HG02981 (cell line): ENCODE data around the gene LSP1.

Experiments used
- ATAC-seq: cut with Tn5 transposase; IDR thresholded peaks from one replicate; pipeline ENCODE4 v1.9.1; 2021; ENCODE audit warnings: mild to moderate bottlenecking, moderate library complexity; ENCODE audit not compliant: unreplicated experiment

Gene LSP1

DNA sequence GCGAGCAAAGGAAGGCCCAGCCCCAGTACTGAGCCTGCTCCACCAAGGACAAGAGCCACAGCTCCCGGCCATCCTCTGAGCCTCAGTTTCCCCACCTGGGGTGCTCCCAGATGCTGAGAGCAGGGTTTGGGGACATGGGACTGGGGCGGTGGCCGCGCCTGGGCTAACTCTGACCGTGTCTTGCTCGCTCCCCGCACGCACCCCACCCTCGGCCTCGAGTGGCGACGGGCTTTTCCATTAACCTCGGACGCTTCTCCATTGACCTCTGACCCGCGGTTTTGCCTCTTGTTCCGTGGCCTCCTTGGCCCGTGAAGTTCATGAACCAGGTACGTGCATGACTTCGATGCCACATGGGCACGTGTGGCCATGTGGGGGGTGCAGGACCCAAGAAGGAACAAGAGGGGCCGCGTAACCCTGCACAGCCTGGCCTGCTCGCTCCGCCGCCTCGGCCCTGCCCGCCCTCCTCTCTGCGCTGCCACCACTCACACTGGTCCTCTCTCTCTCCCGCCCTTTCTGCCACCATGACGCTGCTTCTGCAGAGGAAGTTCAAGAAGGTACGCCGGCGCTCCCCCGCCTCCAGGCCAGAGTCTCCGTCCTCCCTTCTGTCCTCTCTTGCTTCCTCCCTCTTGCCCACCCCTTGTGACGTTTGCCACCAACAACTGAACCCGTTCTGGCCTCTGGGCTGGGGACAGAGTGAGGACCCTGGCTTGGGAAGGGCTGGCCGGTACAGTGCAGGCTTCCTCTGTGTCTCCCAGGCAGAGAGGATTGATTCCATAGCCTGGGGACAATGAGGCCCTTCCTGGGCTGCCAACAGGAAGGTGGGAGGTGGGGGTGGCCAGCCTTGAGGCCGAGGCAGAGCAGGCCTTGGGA is 73.5 kb downstream of the LSP1 start:
- ATAC-seq, result no peak

DNA sequence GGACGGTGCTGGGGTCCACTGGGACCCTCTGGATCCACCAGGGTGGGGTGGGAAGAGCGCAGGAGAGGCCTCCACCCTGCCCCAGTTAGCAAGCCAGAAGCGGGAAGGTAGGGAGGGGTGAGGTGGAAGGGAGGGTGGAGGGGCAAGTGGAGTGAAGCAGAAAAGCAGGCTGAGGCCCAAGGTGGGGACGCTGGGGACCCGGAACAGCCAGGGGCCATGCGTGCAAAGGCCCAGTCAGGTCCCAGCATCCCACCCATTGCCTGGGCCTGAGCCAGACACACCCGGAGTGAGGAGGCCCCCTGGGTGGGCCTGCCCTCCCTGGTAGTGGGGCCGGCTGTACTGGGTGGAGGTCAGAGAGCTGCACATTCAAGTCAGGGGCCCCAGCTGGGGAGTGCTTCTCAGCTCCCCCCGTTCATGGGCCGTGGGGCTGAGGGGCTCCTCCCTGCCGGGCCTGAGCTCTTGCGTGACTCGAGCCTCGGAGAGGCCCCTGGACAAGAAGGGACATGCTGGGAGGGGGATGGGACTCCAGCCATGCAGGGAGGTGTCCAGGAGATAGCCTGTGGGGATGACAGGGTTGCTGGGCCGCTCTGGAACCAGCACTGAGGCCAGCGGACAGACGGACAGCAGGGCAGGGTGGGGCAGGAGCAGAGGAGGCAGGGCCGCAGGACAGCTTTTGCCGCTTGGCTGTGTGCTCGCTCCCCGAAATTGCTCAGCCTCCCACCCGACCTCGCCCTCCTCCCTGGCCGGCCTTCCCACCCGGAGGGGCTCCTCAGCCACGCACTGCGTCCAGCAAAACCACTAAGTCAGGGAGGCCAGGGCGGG is 74.4 kb downstream of the LSP1 start:
- ATAC-seq, result no peak

DNA sequence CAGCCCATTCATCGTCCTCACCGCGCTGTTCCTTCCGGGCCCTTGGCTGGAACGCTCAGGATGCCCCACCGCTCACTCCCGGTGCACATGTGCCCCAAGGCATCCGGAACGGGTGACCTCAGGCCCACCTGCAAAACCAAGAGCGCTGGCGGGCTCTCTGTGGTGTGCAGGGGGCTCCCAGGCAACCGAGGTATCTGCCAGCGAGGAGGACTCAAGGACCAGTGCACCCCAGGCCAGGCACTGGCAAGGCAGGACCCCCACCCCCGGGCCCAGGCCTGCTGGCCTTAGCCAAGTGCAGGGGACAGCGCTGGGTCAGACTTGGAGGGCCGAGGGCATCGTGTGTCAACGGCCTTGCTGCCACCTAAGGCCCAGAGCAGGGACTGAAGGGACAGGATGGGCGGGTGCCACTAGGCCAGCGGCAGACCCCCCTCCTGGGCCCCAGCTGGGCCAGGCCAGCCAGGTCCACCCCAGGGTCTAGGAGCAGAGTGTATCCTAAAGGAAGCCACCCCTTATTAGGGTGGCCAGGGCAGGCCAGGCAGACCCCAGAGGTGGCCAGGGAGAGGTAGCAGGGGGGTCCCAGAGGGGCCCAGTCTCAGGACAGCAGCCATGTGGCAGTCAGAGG is 75.1 kb downstream of the LSP1 start:
- no peak for ATAC-seq

DNA sequence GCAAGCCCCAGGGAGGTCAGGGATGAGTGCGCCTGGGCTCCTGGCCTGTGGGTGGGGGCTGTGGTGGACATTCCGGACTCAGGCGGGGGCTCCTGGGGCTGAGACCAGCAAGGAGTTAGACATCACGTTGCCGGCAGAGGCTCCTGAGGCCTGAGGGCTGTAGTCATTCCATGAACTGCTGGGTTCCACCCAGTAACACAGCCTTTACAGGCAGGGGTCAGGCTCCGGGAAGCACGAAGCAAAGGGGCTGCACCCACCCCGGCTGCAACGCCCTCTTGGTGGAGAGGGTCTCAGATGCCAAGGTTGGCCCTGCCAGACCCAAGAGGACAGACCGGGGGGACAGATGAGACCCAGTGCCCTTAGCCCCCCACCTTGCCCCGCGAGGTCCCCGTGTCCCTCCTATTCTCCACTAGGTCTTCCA is 75.6 kb downstream of the LSP1 start:
- ATAC-seq, result no peak

DNA sequence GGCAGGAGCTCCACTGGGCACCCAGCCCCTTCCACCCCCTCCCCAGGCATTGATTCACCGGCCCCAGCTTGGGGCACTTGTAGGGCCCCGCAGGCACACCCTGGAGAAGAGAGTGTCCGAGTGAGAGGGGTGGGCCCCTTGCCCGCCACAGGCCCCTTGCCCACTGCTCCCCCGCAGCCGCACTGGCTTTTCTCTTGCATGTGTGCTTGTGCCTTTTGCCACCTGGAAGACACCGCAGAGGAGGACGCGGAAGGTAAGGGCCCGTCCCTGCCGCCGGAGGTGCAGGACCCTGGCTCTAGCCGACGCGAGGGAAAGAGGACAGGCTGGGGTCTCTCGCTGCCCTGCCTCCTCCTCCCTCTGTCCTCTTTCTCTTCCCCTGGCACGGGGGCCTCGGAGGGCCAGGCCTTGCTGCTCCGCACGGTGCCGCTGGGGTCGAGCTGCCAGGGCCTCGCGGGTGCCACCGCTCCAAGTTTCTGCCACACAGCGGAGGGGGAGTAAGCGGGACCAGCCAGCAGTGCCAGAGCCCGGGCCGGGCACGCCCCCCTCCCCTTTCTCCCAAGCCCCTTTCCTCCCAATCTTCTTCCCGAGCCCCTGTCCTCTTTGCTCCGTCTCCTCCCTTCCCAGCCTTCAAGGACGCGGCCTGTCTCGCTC is 76.1 kb downstream of the LSP1 start:
- no peak for ATAC-seq

DNA sequence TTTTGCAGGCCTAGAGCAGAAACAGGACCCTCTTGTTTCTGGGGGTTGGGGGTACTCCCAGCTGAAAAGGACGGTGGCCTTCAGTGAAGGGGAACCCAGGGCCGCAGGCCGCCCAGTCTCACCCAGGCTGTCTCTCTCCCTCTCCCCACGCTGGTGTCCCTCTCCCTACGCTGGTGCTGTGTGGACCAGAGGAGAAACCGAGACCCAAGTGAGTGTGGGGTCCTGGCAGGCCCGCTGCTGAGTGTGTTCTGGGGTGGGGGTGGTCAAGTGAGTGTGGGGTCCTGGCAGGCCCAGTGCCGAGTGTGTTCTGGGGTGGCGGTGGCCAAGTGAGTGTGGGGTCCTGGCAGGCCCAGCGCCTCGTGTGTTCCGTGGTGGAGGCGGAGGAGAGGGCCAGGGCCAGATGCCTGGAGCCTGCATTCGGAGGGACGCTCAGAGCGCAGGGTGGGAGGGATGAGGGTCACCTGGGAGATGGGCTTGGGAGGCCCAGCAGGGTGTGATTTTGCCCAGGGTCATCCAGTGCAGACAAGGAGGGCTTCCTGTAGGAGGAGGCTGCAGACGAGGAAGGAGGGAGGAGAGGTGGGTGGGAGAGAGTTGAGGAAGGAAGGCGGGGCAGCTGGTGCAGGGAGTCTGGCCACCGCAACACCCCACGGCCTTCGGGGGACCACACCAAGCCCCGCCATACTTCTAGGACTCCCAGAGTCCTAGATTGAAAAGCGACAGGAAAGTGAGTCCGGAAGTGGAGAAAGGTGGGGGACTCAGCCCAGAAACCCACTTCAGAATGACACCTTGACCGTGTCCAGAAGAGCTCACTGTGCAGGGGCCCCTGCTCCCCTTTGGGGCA is 77.0 kb downstream of the LSP1 start:
- ATAC-seq, result no peak

DNA sequence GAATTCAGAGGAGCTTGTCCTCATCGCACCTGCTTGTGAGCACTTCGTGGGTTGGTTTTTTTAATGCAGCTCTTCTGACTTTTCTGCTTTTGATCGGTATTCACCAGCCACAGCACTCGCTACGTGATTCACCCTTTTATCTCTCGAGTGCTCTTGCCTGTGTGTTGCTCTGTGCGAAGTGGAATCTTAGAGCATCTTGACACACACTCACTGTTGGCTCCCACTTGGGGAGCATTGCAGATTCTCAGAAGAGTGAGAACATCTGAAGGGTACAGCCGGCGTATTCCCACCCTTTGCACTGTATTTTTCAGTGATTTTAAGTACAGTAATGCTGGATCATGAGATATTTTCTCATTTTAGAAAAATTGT is 77.6 kb downstream of the LSP1 start:
- ATAC-seq, result no peak

DNA sequence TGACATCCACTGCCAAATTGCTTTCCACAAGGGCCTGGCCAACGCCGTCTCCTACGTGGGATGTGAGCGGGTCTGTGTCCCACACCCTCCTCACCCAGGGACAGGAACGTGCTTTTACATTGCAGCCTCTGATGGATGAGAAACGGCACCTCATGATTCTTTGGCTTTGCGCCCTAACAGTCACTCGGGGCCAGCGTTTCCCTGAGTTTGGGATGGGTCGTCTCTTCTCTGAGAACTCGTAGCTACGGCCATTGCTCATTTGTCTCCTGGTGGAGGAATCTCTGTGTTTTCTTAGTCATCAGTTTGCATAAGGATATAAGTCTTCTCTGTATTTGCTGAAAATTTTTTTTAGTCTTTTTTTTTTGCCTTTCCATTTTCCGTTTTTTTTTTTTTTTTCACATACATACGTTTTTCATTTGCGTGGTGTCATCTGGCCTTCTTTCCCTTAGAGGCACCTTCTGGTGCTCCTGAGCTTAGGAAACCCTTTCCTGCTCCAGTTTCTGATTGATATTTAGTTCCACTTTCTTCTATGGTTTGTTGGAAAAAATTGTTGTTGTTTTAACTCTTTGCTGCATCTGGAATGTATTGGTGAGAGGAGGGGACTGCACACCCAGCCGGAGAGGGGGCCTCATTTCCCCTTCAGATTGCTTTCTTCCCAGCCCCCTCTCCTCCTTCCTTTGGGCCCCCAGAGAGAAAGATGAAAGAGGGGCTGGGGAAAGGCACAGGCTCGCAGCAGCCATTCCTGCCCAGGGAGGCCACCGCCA is 78.6 kb downstream of the LSP1 start:
- ATAC-seq, result no peak

DNA sequence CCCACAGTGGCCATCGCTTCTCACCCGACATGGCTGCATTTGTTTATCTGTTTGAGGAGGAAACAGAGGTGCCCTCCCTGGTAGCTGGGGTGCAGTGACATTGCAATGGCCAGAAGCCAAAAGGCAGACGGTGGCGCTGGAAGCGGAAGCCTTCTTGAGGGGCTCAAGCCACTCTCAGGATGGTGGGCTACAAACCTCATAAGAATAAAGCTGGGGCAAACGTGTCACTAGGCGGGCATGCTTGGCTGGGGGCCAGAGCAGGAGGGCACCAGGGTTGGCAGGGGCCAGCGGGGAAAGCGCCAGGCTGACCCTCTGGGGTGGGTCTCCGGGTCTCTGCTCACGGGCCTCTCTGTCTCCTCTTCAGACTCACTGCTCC is 79.2 kb downstream of the LSP1 start:
- no peak for ATAC-seq

DNA sequence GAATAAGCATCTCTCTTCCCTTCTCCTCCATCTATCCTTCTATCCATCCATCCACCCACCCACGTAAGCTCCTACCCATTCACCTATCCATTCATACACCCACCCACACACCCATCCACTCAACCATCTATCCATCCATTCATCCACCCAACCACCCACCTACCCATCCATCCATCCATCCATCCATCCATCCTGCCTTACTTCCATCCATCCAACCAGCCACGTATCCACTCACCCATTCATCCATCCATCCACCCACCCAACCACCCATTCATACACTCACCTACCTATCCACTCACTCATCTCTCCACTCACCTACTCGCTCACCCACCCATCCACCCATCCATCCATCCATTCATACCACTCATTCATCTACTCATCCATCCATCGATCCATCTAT is 79.8 kb downstream of the LSP1 start:
- ATAC-seq, result no peak

DNA sequence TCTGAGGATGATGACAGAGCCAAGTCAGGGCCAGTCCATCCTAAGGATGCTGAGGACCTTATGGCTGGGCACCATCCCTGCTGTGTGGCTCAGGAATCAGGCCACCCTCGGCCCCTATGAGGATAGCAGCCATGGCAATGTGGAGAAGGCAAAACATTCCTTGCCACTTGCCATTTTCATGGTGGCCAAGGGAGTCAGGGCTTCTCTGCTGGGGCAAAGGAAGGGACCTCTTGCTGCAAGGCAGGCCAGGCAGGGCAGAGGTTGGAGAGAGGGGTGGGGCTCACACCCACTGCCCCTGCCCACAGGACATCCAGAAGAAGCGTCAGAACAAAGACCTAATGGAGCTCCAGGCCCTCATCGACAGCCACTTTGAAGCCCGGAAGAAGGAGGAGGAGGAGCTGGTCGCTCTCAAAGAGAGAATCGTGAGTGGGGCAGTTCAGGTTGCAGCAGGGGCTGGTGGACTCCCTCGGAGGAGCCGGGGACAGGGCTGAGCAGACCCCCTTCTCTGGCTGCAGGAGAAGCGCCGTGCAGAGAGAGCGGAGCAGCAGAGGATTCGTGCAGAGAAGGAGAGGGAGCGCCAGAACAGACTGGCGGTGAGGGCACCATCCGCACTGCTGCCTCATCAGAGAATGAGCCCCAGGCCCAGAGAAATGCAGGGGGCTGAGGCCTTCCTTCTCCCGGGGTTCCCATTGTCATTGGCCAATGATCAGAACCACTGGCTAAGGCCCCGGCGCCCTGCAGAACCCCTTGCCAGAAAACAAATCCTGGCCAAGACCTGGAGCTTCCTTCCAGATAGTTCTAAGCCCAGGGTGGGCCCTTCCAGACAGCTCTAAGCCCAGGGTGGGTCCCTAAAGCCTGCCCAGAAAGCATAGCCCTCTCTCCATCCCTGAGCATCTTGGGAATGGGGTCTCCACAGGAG is 80.8 kb downstream of the LSP1 start:
- no peak for ATAC-seq

DNA sequence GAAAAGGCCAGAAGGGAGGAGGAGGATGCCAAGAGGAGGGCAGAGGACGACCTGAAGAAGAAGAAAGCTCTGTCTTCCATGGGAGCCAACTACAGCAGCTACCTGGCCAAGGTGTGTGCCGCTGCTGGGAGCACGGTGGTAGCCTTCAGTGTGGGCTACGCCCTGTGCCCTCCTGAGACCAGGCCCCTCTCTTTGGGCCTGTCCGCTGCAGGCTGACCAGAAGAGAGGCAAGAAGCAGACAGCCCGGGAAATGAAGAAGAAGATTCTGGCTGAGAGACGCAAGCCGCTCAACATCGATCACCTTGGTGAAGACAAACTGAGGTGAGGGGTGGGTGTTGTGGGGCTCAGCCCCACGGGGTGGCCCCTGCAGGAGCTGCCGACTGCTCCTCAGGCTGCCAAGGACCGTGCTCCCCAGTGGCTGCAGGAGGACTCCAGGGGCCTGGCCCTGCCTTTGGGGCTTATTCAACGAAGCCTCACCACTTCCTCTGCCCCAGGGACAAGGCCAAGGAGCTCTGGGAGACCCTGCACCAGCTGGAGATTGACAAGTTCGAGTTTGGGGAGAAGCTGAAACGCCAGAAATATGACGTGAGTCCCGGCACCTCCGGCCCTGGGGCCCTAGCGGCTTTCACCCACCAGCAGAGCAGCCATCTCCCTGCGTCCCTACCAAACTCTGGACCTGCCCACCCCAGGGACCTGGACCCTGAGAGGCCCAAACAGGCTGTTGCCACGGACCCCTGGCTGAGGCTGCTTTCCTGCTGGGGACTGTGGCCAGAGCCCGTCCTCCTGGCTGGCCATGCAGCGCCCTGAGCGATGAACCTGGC is 81.7 kb downstream of the LSP1 start:
- no peak for ATAC-seq

DNA sequence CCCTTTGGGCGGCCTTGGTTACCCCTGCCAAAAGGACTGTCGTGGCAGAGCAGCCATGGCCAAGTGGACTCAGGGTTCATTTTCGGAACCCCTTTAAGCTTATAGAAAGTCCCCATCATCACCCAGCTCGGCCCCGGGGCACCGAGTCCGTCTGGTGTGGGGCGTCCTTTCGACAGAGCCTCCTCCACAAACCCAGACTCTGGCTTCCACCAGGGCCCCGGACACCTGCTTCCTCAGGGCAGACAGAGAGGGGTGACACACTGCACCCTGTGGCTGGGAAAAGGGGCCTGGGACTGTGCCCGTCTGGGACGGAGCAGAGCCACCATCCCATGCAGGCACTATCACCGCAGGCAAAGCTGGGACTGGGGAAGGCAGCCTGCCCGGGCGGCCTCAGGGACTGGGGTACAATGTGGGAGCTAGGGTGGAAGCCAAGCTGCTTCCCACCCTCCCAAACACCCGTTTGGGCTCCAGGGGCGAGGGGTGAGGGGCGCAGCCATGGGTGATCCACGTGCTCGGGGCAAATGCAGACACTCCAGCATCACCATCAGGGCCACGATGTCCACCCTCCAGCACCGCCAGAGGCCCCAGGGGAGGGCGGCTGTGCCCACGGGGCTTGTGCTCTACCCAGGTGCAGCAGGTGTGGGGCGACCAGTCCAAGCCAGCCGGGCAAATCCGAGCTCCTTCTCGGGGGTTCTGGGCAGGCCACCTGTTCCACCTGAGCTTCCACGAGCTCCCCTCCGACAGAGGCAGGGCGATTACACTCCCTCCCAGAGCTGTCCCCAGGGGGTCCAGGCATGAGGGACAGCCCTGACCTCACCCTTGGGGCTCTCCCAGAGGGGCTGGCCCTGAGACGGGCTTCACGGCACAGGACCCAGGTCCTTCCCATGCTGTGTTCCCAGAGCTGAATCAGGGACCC is 82.5 kb downstream of the LSP1 start:
- no peak for ATAC-seq

DNA sequence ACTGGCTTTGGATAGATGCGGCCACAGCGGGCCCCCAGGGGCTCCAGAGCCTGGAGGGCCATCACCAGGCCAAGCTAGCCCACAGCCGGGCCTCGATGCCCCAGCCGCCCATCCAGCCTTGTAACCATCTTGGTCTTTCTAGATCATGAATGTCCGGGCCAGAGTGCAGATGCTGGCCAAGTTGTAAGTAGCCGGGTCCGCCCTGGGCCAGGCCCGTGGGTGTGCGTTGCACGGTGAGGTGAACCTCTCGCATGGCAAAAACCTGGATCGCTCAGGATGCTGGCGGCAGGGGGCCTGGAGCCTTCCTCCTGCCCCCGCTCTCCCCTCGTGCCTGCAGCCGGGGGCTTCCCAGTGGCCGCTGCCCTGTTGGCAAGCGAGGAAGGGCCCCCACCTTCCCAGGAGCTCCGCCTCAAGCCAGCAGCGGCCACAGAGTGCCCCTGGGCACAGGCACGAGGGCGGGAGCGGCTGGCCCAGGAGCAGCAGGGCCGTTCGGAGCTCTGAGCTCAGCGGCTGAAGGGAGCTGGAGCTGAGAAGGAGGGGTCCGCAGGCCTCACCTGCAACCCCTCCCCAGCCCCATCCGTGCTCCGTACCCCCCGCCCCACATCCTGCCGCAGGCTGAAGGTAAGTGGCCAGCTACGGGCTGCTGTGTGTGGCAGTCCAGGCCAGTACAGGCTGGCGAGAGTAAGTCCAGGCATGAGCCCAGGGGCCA is 83.3 kb downstream of the LSP1 start:
- ATAC-seq, result no peak

DNA sequence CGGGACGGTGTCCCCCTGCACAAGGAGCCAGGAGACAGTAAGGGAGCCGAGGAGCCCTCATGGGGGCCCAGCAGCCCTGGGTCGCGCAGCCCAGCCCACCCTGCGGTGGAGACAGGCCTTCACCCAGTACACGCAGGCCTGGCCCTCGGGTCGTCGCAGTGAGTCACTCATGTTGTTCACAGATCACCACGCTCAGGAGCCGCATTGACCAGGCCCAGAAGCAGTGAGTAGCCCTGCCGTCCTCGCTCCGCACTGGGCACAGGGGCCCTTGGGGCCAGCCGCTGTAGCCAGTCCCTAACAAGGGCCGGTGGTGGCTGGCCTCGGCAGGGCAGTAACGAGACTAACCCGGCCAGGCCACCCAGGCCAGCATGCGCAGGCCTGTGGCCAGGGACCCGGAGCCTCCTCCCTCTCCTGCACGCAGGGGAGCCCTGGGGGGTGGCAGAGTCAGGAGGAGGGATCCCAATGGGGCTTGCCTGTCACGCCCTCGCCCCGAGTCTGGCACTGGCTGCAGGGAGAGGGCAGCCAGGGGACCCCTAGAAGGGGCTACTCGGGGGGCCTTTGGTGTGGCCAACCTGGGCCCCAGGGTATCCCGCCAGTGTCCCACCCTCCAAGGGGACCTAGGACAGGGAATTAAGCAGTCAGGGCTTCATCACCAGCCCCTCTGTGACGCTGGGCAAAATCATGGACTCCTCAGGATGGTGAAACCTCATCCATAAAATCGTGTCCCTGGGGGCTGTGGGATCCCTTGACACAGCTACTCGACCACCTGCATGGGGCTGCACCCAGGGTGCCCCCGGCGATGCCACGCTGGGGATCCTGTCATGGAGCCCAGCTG is 84.1 kb downstream of the LSP1 start:
- no peak for ATAC-seq
